ENCODE data around the gene LRRC28.
"Not testable (repeated sequence)": the region's sequence is repeated elsewhere in the genome, so short reads cannot be mapped to it uniquely, and the experiment has no call there.

LRRC28 gene

GRCh38 chr15:99250857-99251841 is at the start of gene LRRC28:
TSS of gene LRRC28 (plus strand) at chr15:99251481. CDS start at chr15:99255958, 4,477 bp downstream.
- DNase-seq = peak; percentile 97
- in situ Hi-C loops (cut with HindIII; ENCODE audit: low pct_ligation_motif_present, low pct_unique_long_range_greater_than_20kb, low sequenced_read_pairs) = no loop called here

GRCh38 chr15:99202176-99202552 is 49.1 kb upstream of the LRRC28 start:
- in situ Hi-C loops (cut with HindIII; ENCODE audit: low pct_ligation_motif_present, low pct_unique_long_range_greater_than_20kb, low sequenced_read_pairs) = loop anchor here (10.0 kb wide), 1 partner anchor 97 kb away; the partner anchor contains the start of gene SYNM
- DNase-seq = no peak

GRCh38 chr15:99207672-99208071 is 43.6 kb upstream of the LRRC28 start:
- in situ Hi-C loops (cut with HindIII; ENCODE audit: low pct_ligation_motif_present, low pct_unique_long_range_greater_than_20kb, low sequenced_read_pairs) = loop anchor here (10.0 kb wide), 1 partner anchor 103 kb away; the partner anchor contains the start of gene SYNM

GRCh38 chr15:99209326-99209725 is 42.0 kb upstream of the LRRC28 start:
- no peak for DNase-seq
- in situ Hi-C loops (cut with HindIII; ENCODE audit: low pct_ligation_motif_present, low pct_unique_long_range_greater_than_20kb, low sequenced_read_pairs) = loop anchor here (10.0 kb wide), 1 partner anchor 105 kb away; the partner anchor contains the start of gene SYNM

More at GRCh38 chr15:99207672-99208071, 43.6 kb upstream of the LRRC28 start:
- no peak for DNase-seq

GRCh38 chr15:99210334-99210733 is 40.9 kb upstream of the LRRC28 start:
- in situ Hi-C loops (cut with HindIII; ENCODE audit: low pct_ligation_motif_present, low pct_unique_long_range_greater_than_20kb, low sequenced_read_pairs) = no loop called here
- no peak for DNase-seq

- DNase-seq = no peak
- in situ Hi-C loops (cut with HindIII; ENCODE audit: low pct_ligation_motif_present, low pct_unique_long_range_greater_than_20kb, low sequenced_read_pairs) = no loop called here
Measured at GRCh38 chr15:99211926-99212325, 39.4 kb upstream of the LRRC28 start.

- peak; percentile 61 for DNase-seq
- in situ Hi-C loops (cut with HindIII; ENCODE audit: low pct_ligation_motif_present, low pct_unique_long_range_greater_than_20kb, low sequenced_read_pairs) = no loop called here
Measured at GRCh38 chr15:99212406-99212805, 38.9 kb upstream of the LRRC28 start.

- in situ Hi-C loops (cut with HindIII; ENCODE audit: low pct_ligation_motif_present, low pct_unique_long_range_greater_than_20kb, low sequenced_read_pairs) = no loop called here
Measured at GRCh38 chr15:99213187-99213811, 38.0 kb upstream of the LRRC28 start.

GRCh38 chr15:99224372-99225214 is 26.7 kb upstream of the LRRC28 start:
- no peak for DNase-seq
- in situ Hi-C loops (cut with HindIII; ENCODE audit: low pct_ligation_motif_present, low pct_unique_long_range_greater_than_20kb, low sequenced_read_pairs) = no loop called here

More at GRCh38 chr15:99213187-99213811, 38.0 kb upstream of the LRRC28 start:
- peak; percentile 67 for DNase-seq

GRCh38 chr15:99226802-99227201 is 24.5 kb upstream of the LRRC28 start:
- no peak for DNase-seq
- in situ Hi-C loops (cut with HindIII; ENCODE audit: low pct_ligation_motif_present, low pct_unique_long_range_greater_than_20kb, low sequenced_read_pairs) = no loop called here

GRCh38 chr15:99228120-99228770 is 23.0 kb upstream of the LRRC28 start:
- in situ Hi-C loops (cut with HindIII; ENCODE audit: low pct_ligation_motif_present, low pct_unique_long_range_greater_than_20kb, low sequenced_read_pairs) = no loop called here

GRCh38 chr15:99230867-99231266 is 20.4 kb upstream of the LRRC28 start:
- in situ Hi-C loops (cut with HindIII; ENCODE audit: low pct_ligation_motif_present, low pct_unique_long_range_greater_than_20kb, low sequenced_read_pairs) = no loop called here

More at GRCh38 chr15:99228120-99228770, 23.0 kb upstream of the LRRC28 start:
- no peak for DNase-seq

GRCh38 chr15:99232740-99233139 is 18.5 kb upstream of the LRRC28 start:
- no peak for DNase-seq
- in situ Hi-C loops (cut with HindIII; ENCODE audit: low pct_ligation_motif_present, low pct_unique_long_range_greater_than_20kb, low sequenced_read_pairs) = no loop called here

More at GRCh38 chr15:99230867-99231266, 20.4 kb upstream of the LRRC28 start:
- no peak for DNase-seq

- in situ Hi-C loops (cut with HindIII; ENCODE audit: low pct_ligation_motif_present, low pct_unique_long_range_greater_than_20kb, low sequenced_read_pairs); DNase-seq: not testable (repeated sequence)
Measured at GRCh38 chr15:99234160-99234559, 17.1 kb upstream of the LRRC28 start.

- DNase-seq = no peak
- in situ Hi-C loops (cut with HindIII; ENCODE audit: low pct_ligation_motif_present, low pct_unique_long_range_greater_than_20kb, low sequenced_read_pairs) = no loop called here
Measured at GRCh38 chr15:99238849-99239248, 12.4 kb upstream of the LRRC28 start.

- DNase-seq = no peak
- in situ Hi-C loops (cut with HindIII; ENCODE audit: low pct_ligation_motif_present, low pct_unique_long_range_greater_than_20kb, low sequenced_read_pairs) = no loop called here
Measured at GRCh38 chr15:99239545-99240198, 11.6 kb upstream of the LRRC28 start.

GRCh38 chr15:99241752-99242151 is 9.5 kb upstream of the LRRC28 start:
- in situ Hi-C loops (cut with HindIII; ENCODE audit: low pct_ligation_motif_present, low pct_unique_long_range_greater_than_20kb, low sequenced_read_pairs) = no loop called here
- no peak for DNase-seq
